GM19099 (cell line): ENCODE measurements around the gene TENM4.

Source experiments
- POLR2A ChIP-seq: IDR thresholded peaks from 3 replicates; pipeline ENCODE4 v1.6.1; 2011; ENCODE audit warnings: low read depth; ENCODE audit not compliant: insufficient read length; ENCODE audit errors: extremely low read depth

TENM4 gene

DNA sequence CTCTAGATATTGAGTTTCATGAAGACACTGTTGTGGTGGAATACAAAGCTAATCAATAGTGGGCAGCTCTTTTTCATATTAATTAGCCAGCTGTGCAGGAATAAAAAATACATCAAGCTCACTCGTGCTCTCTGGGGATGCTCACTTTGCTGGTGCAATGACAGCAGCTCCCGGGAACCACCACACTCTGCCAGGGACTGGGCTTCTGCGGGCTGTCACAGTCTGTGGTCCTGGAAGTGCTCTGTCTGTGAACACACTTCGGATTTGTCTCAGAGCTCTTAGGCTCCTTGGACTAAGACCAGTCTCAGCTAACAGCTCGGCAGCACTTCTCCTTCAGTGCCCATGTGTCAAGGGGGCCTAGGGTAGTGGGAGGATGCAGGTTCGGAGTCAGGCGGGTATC is 393.5 kb downstream of the TENM4 start:
- no peak for TF ChIP-seq POLR2A

GRCh38 chr11:79046366-79046765 is 394.5 kb downstream of the TENM4 start:
- TF ChIP-seq POLR2A, result no peak

- no peak for TF ChIP-seq POLR2A
These were observed 395.0 kb downstream of the TENM4 start for GRCh38 chr11:79045800-79046304.

GRCh38 chr11:79045018-79045799 is 395.6 kb downstream of the TENM4 start:
- TF ChIP-seq POLR2A, result no peak

- TF ChIP-seq POLR2A, result no peak
These were observed 396.6 kb downstream of the TENM4 start for GRCh38 chr11:79044201-79044600.

GRCh38 chr11:79043726-79044125 is 397.1 kb downstream of the TENM4 start:
- TF ChIP-seq POLR2A, result no peak

GRCh38 chr11:79042824-79043223 is 398.0 kb downstream of the TENM4 start:
- no peak for TF ChIP-seq POLR2A

DNA sequence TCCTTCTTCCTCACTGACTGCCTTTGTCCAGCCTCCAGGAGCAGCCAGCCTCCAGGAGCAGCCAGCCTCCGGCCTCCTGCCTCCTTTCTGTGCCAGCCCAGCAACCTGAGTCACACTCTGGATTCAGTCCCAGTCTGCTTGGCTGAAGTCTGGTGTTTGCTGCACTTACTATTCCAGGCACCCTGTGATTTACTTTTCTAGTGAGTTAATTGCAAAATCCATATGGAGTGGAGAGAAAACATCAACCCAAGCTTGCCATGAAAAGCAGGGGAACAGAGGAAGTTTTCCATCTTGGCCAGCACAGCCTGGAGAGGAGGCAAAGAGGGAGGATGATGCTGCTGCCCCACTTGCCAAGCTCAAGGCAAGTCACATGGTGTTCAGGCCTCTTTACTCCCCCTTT is 400.5 kb downstream of the TENM4 start:
- TF ChIP-seq POLR2A, result no peak

- TF ChIP-seq POLR2A, result no peak
These were observed 401.7 kb downstream of the TENM4 start for GRCh38 chr11:79039122-79039521.

- no peak for TF ChIP-seq POLR2A
These were observed 404.9 kb downstream of the TENM4 start for GRCh38 chr11:79035881-79036280.

DNA sequence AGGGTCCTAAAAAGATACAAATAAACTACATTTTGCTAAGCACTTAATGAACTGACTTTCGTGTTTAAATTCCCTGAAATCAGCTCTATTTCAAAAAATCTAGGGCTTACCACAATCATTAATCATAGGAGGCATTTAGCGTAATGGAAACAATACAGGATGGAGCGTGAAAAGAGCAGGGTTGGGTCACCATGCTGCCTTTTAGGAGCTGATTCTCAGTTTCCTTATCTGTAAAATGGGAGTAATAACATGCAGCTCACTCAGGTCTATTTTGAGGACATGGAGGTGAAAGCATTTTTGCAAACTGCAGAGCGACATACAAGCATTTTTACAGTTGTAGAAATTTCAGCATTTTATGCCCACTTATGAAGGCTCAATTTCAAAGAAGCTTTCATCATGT is 407.0 kb downstream of the TENM4 start:
- TF ChIP-seq POLR2A, result no peak

DNA sequence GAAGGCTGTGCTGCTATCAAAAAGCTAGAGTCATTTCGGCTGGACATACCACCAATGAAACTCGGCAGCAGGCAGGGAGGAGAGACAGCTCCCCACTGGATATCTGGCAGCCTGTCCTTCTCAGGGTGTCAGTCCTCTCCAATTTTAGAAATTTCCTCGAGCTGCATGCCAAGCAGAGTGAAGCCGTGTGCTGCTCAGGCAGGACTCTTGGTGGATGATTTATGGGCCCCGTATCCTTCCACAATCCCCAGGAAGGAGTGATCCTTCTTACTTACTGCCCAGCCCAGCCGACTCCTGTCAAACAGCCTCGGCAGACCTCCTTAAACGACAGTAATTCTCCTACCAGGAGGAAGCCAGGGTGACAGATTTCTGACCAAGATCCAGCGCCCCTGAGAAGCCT is 410.4 kb downstream of the TENM4 start:
- no peak for TF ChIP-seq POLR2A

DNA sequence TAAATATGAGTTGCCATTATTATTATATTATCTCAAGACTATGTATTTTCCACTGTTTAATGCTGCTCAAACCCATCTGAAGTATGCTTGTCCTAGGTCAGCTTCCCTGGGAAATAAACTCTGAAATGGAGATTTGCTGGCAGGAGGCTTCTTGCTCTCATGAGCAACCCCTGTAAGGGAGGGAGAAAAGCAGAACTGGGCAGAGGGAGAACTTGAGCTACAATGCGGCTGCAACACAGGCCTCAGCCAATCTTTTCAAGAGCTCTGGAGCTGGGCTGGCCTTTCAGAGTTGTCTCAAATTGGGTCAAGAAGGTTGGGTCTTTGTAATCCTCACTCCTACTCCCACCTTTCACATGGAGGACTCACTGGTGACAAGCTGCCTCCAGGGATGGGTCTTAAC is 412.6 kb downstream of the TENM4 start:
- TF ChIP-seq POLR2A, result no peak

DNA sequence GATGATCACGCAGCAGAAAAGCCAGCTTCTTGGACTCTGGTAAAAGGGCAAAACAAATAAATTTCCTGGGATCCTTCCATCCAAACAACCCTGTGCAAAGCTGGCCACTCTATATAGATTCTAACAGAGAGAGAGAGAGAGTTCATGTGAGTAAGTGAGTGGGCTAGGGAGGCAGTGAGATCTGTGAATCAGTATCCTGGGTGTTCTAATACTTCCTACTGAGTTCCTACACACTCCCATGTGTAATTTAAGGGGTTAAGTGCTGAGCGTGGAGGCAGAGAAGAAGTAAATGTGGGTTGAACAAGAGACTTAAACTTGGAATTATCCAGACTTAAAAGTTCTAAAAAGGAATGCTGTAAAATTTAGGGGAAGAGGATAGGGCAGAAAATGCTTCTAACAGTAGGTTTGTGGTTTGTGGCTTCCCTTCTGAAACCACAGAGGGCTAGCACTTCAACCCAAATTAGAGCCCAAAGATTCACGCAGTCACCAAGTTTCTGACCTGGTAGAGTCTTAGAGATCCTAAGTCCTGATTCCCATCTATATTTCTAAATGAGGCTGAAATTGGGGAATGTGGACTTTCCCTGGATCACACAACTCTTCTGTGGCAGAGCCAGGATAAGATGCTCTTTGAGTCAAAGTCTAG is 413.9 kb downstream of the TENM4 start:
- TF ChIP-seq POLR2A, result no peak

DNA sequence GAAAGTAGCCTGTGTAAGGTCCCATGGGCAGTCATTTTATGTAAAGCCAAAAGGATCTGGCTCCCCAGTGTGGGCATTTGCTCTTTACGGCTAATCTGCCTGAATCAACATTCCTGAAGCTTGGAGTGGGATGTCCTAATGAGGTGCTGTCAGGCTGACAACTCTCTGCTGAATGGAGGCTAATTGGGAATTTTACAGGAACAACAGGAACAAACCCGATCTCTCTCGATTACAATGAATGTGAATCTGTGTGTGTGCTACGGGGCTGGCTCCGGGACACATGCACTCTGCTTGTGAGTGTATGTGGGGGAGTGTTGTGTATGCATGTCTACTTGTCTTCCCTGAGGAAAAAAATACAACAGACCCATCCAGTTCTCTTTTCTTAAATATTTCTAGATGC is 415.2 kb downstream of the TENM4 start:
- no peak for TF ChIP-seq POLR2A

DNA sequence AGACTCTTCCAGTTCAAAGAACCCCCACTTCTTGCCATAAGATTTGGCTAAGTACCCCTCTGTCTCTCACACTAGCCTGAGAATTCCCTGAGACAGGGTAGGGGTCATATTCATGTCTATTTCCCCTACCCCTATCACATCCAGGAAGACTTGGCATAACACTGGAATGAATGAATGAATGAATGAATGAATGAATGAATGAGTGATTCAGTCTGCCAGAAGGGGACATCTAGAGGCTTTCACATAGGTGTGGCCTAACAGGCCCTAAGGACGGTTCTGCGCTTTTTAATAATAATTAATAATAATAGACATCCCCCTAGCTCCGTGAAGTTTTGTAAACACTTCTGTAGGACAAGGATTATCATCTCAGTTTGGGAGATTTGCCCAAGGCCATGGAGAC is 415.7 kb downstream of the TENM4 start:
- TF ChIP-seq POLR2A, result no peak
